ENCODE results near the gene EDDM13.
"Not testable (repeated sequence)": the region's sequence is repeated elsewhere in the genome, so short reads cannot be mapped to it uniquely, and the experiment has no call there.

The EDDM13 gene

DNA sequence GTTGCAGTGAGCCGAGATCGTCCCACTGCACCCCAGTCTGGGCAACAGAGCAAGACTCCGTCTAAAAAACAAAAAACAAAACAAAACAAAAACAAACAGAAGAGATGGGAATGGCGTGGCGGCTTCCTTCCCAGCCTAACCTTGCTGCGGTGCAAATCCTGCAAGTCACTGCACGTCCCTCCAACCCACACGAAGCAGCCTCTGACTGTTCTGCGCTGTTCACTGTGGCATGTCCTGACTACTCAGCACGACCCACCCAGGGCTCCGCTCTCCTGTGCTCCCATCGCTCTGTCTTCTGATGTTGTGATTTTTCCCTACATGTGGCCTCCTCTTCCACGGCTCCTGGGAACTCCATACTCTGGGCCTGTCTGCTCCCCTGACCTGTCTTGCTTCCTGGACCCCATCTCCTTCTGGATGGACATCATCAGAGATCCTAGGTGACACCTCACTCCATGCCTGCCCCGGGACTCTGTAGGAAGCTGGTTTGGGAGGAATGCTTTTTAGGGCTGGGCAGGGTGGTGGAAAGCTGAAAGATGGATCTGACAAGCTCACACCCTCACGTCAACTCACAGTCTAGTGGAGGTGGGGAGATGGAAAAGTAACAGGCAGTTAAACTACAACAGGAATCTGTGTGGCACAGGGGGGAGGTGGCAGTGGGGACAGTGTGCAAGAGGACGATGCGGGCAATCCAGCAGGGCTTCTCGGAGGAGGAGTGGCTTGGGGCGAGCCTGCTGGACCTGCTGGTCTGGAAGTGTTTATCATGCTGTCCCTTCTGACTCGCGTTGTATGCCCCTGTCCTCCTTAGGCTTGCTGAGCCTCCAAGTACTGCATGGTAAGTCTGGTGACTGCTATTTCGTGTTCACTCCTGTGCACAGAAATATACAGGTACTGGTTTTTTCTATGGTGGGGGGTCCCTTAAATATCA, 23.2 kb downstream of the EDDM13 start:
- no peak for DNase-seq (ENCODE audit: low read depth)

DNA sequence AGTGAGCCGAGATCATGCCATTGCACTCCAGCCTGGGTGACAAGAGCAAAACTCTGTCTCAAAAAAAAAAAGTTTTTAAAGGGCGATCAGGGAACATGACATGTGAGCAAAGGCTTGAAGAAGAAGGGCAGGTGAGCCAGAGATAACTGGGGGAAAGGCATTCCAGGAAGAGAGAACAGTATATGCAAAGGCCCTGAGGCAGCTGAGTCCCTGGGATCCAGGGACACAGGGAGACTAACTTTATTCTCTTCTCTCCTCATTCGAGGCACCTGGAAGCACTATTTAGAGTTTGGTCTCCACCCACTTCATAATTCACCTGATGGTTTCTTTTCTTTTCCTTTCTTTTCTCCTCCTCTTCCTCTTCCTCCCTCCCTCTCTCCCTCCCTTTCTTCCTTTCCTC, 24.5 kb downstream of the EDDM13 start:
- DNase-seq (ENCODE audit: low read depth) = no peak

DNA sequence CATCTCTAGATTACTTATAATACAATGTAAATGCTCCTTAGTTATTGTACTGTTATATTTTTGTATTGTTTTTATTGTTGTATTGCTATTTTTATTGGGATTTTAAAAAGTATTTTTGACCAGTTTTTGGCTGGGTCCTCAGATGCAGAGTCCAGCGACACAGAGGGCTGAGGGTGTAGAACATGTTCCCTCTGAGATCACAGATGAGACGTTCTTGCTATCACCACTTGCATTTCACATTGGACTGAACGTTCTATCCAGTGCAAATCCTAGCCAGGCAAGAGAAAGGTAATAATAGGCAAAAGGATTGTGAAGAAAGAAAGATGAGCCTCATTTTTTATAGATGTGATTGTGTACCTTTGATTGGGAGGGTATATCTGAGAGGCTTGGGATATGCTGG, 27.1 kb downstream of the EDDM13 start:
- DNase-seq (ENCODE audit: low read depth) = no peak

DNA sequence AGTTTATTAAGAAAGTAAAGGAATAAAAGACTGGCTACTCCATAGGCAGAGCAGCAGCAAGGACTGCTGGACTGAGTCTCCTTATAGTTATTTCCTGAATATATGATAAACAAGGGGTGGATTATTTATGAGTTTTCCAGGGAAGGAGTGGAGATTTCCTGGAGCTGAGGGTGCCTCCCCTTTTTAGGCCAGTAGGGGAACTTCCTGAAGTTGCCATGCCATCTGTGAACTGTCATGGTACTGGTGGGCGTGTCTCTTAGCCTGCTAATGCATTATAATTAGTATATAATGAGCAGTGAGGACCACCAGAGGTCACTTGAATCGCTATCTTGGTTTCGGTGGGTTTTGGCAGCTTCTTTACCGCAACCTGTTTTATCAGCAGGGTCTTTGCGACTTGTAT, 28.6 kb downstream of the EDDM13 start:
- DNase-seq (ENCODE audit: low read depth) = no peak

DNA sequence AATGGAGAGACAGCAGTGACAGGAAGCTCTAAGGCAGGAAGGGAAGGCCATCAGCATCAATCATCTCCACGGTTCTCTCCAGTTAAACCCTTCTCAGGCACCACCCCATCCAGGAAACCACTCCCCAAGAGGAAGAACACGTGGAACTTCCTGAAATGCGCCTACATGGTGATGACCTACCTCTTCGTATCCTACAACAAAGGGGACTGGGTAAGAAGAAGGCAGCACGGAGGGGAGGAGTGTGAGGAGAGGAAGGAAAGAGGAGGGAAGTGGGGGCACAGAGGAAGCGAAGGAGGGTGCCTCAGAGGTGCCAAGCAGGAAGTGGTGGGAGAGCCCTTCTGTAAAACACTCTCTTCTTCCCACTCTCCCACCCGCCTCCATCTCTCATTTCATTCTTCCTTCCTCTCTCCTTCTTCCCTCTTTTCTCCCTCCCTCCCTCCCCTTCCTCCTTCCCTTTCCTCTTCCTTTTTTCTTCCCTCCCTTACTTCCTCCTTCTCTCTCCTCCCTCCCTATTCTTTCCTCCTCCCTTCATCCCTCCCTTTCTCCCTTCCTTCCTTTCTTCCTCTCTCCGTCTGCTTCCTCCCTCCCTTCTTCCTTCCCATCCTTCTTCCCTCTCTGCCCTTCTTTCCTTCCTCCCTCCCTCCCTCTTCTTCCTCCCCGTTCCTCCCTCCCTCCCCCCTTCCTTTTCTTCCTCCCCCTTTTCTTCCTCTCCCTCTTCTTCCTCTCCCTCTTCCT, 29.5 kb downstream of the EDDM13 start:
- no peak for DNase-seq (ENCODE audit: low read depth)

DNA sequence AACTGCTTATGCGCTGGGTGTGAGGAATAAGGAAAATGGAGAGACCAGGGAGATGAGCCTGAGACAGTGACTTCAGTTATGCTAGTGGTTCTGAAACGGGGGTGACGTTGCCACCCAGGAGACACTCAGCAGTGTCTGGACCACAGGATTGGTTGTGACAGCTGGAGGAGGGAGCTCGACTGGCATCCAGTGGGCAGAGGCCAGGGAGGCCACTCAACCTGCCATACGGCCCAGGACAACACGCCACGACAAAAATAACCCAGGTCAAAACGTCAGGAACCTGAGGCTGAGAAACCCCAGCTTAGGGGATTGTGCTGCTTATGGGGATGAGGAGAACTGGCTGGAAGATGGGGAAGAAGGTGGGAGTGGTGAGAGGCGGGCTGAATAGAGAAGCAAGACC, 31.7 kb downstream of the EDDM13 start:
- no peak for DNase-seq (ENCODE audit: low read depth)

DNA sequence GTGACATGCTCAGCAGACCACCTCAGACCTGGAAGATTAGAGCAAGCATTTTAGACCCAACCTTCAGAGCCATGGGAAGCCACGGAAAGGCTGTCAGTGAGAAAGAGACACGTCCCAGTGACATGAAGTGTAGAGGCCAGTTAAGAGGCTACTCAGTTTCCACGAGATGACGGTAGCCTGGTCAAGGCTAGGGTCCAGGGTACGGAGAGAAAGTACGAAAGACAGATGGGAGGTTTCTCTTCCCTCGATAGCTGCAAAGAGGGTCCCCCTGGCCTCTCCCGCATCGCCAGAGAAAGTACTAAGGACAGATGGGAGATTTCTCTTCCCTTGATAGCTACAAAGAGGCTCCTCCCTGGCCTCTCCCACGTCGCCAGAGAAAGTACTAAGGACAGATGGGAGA, 33.5 kb downstream of the EDDM13 start:
- DNase-seq (ENCODE audit: low read depth) = no peak

DNA sequence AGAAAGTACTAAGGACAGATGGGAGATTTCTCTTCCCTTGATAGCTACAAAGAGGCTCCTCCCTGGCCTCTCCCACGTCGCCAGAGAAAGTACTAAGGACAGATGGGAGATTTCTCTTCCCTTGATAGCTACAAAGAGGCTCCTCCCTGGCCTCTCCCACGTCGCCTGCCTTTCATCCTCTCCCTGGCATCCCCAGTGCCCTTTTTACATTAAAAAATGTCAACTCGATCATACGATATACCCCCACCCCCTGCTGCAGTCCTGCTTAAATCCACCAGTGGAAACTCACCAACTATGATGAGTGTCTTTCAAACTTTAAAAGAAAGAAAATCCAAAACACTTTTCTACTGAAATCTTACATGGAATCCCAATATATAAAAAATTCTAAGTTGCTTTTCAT, 34.5 kb downstream of the EDDM13 start:
- not testable (repeated sequence) for DNase-seq (ENCODE audit: low read depth)

DNA sequence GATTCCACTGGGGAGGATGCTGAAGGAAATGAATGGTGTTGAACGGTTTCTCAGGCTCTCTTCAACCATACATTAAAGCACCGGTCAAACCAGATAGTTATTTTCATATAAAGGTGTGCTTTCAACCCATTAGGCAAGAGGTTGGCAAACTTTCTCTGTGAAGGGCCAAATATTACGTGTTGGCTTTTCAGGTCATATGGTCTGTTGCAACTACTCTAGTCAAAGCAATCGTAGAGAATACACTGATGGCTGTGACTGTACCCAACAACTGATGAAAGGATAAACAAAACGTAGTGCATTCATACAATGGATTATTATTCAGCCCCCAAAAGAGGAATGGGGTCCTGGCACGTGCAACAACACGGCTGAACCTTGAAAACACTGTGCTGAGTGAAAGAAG, 36.2 kb downstream of the EDDM13 start:
- no peak for DNase-seq (ENCODE audit: low read depth)

DNA sequence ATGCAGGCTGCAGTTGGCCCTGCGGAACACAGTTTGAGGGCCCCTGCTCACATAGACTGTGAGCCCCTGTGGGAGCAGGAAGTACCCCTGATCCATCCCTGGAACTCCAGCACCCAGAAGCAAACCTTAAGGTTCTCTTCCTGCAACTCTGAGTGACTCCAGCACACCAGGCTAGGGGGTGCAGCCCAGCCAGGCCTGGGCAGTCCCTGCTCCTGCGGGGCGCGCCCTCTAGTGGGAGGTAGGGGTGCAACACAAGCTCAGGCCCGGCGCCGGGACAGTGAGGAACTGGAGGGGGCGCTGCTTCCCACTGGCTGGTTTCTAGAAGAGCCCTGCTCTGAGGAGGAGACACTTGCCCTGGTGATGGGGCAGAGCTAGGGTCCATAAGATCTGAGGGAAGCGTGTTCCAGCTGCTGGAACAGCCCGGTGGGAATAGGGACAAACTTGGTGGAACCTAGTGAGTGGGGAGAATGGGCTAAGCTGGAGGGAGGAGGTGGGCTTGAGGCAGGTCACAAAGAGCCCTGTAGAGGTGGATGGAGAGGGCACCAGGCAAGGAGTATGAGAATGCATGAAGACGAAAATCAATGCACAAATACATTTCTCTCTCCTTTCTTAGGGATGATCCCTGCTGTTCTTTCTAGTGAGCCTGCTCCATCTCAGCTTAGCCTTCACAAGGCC, 37.1 kb downstream of the EDDM13 start:
- no peak for DNase-seq (ENCODE audit: low read depth)

DNA sequence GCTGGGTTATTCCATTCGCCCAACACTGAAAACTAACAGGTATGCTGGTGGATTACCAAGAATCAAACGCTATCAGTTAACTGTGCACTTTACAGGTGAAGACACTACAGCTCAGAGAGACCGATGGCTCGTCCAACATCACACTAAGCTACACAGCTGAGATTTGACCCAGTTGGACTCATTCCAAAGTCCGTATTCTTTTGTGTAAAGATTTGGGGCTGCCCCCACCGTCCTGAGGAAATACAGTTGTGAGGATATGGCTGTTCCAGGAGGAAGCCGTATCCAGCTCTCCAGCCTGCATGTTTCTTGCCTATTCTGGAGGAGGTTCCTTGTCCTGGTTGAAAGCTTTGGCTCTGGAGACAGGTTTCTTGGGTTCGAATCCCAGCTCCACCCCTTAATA, 37.9 kb downstream of the EDDM13 start:
- DNase-seq (ENCODE audit: low read depth) = no peak

DNA sequence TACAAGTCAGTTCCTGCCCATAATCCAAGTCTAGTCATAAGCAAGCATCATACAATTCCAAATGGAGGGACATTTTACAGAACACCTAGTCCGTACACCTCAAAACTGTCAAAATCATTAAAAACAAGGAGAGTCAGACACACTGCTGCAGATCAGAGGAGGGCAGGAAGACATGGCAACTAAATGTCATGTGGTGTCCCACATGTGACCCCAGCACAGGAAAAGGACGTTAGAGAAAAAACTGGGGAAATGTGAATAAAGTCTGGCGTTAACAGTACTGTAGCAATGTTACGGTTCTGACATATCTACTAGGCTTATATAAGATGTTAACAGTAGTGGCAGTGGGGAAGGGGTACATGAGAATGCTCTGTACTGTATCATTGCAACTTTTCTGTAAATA, 39.8 kb downstream of the EDDM13 start:
- DNase-seq (ENCODE audit: low read depth) = no peak

DNA sequence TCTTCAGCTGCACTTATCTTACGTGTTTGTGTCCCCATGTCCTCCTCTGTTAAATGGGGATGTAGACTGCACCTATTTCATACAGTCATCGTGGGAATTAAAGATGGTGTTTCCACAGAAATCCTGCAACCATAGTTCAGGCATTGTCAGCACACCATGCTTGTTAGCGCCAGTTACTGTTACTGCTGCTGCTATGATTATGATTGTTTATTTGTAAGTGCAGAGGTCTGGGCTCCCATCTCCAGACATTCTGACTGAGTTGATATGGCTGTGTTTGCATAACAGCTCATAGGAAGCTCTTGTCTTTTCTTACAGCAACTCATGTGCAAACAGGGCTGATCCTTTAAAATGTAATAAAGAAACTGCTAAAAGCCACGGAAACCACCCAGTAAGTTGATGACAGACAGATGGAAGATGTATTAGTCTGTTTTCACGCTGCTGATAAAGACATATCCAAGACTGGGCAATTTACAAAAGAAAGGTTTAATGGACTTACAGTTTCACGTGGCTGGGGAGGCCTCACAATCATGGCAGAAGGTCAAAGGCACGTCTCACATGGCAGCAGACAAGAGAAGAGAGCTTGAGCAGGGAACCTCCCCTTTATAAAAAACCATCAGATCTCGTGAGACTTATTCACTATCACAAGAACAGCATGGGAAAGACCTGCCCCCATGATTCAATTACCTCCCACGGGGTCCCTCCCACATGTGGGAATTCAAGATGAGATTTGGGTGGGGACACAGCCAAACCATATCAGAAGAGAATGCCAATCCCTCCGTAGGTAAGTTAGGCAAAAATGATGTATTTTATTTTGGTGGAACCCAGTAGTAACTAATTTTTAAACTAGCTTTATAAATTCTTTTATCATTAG, 40.5 kb downstream of the EDDM13 start:
- no peak for DNase-seq (ENCODE audit: low read depth)

DNA sequence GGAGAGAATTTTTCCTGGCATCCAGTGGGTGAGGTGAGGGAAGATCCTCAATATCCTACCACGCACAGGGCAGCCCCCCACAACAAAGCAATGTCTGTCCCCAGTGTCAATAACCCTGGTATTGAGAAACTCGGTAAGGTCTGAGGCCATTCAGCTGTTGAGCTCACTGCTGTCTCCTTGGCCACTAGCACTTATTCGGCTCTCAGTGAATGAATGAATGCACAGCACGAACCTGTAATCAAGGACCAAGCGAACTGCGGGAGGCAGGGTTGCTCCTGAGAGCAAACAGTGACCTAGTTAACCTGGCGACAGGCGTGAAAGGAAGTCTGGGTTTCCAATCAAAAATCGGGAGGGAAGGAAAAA, 41.5 kb downstream of the EDDM13 start:
- DNase-seq (ENCODE audit: low read depth) = no peak

DNA sequence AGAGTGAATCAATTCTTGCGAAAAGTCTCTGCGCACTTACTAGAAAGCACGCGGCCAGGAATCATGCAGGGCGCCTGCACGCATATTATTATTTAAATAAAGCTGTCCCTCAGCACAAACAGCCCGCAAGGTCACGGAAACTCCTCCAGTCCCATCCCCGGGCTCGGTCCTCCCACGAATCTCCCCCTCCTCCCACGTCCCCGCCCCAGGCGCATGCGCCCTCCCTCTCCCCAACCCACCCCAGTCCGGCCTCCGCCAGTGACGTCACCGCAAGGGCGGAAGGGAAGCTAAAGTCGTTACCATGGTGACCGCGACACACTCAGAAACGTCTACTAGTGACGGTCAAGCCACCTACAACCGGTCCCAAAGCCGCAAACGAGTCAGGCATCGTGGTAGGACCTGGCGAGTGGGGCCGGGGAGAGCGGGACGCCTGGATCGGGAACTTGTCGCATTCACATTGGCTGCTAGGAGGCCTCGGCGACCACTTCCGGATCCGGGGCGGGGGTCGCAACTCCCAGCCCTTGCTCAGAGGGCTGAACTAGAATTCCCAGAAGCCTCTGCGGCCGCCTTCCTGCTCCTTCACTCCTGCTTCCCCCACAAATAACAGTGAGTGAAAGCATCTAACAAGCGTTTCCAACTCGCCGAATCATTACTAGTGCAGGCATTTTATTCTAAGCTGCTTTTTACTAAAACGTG, 42.0 kb downstream of the EDDM13 start, which contains the start of gene ZSCAN5A:
Gene ZSCAN5A, minus strand, starts transcription at position 459 of the 696 bp plus-strand sequence. CDS start 89,793 bp downstream, outside the sequence.
- peak; percentile 88 for DNase-seq (ENCODE audit: low read depth)

DNA sequence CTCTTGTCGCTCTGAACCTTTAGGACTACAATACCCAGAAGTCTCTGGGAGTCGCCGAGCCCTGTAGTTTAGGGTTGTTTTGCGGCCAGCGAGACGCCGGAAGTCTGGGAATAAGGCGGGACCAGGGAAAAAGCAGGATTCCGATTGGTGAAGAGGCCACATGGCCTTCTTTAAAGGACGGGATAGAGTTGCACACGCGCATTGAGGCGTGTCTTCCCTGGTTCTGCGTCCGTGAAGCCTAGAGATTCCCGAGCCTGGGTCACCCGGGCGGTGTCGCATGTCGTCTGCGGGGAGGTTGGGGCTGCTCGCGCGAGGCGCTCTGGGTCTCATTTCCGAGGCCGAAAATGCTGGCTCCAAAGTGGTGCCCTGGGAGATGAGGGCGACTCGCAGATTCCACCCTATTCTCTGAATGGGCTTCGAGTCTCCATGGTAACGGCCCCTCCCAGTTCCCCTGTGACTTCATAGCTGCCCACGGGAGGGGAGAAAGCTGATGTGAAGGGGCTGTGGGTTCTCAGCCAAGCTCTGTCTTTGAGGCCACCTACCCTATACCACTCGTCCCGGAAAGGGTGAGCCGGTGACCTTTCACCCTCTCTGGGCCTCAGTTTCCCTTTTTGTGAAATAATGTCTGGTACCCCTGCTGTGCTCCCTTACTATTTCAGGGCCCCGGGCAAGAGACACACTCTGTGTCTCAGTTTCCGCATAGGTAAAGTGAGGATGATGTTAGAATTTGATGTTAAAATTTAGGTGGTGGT, 42.7 kb downstream of the EDDM13 start:
- DNase-seq (ENCODE audit: low read depth) = peak; percentile 96

DNA sequence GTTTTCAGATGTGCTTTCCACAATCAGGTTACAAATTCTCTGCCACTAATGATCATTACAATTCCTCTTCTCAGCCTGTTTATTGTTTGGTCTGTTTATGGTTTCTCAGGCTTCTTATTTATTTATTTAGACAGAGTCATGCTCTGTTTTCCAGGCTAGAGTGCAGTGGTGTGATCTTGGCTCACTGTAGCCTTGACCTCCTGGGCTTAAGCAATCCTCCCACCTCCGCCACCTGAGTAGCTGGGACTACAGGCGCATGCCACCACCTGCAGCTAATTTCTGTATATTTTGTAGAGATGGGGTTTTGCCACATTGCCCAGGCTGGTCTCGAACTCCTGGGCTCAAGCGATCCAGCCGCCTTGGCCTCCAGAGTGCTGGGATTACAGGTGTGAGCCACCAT, 44.2 kb downstream of the EDDM13 start:
- no peak for DNase-seq (ENCODE audit: low read depth)

DNA sequence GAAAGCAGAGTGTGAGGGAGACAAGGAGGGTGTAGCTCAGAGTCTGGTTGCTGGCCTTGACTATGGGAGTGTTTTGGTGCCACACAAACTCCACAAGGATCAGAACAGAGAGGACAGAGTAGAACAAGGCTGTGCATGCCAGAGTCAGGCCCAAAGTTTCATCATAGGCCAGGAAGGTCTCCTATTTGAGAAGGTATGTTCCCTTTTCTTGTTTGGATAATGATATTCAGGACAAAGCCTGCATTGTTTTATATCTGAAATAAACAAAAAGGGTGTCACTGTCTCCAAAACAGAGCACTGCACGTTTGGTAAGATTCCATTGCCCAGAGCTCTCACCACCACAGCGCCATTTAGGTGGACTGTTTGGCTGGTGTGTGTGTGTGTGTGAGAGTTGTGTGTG, 45.2 kb downstream of the EDDM13 start:
- DNase-seq (ENCODE audit: low read depth) = no peak

DNA sequence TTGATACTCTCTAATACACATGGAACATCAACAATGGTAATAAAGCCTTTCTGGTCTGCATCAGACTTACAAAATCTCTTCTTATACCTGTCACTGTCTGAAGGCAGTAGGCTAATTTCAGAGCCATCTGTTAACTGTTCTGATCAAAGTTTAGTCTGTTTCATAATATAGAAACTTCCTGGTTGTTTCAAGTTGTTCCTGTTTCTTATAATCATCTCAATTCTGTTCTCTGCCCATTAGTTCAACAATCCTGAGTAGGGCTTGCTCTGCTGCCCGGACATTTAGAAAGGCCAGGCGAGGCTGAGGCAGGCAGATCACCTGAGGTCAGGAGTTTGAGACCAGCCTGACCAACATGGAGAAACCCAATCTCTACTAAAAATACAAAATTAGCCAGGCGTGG, 47.4 kb downstream of the EDDM13 start:
- DNase-seq (ENCODE audit: low read depth) = no peak

DNA sequence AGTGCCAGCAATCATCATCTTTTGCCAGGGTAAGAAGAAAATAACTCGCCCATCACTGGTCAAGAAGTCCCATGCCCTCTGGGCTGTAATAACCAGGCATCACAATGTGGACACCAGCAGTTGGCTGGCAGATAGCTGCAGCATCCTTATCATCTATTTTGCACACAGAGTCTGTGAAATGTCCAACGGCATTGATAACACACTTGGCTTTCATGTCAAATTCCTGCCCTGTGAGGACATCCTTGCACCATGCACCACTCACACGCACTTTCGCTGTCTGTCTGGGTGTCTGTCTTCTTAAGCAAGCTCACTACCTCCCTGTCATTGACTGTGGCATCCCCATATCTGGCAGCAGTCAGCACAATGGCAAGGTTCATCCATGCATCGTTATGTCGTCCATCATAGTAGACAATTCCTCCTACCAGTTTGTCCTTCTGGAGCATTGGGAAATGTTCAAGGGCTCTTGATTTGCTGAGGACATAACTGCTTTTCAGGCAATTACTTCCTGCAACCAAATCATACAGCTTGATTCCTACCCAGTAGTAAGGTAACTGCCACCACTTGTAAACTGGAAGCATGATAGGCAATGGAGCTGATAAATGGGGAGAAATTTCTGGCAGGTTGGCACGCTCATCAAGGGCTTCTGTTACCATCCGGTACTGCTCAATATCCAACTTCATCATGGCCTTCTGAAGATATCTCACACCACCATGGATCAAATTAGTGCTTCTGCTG, 48.9 kb downstream of the EDDM13 start:
- DNase-seq (ENCODE audit: low read depth) = no peak

Data from fibroblast of the conjunctiva (primary cell).